Heart left ventricle (tissue), 13 donors: ENCODE measurements around the gene SETD7.

Source experiments
- POLR2A ChIP-seq, 2 donors: fragments of 450-650 bp; IDR thresholded peaks; one replicate each; pipeline ENCODE4 v1.6.1; 2017; ENCODE audit warnings: antibody characterized with exemption in 2 of 2, mild to moderate bottlenecking in 2 of 2, moderate library complexity in 2 of 2
- TF ChIP-seq, protein P1 (sequence below), 12 donors: fragments of 200-600 bp; sonication (generic) in 4 of 12; IDR thresholded peaks; one replicate each; pipeline versions ENCODE4 v1.5.0 to v1.8.0; 2018 to 2022; ENCODE audit warnings: antibody characterized with exemption in 12 of 12, mild to moderate bottlenecking in 5 of 12
- donor health status: ischemic (EF 13 %, LVEDD 7.1; RV severe dilation, severe dysfunction).
- donor health status: DM: no; HTN: yes; CAD: no.
- donor health status: DM: no; HTN: no; CAD: no.
- donor health status: ischemic (EF 25% LVEDD 6.9; RV normal size, moderate dysfunction).
- donor health status: ischemic (EF 25% LVEDD 5.7; RV mildly dilated, moderate dysfunction).
- donor health status: ischemic (EF 35%, LVEDD 5.7; RV mildly dilated, moderate dysfunction).
- donor health status: nonischemic (EF 11% LVEDD 7.7; RV severe dilation, severe dysfunction).
- donor health status: DM: yes; HTN: yes; CAD: no.
- donor health status: PGD.
- donor health status: ischemic (EF 29% LVEDD 5.4; RV normal size, mild dysfunction).
- donor health status: nonischemic (EF 23%, LVEDD 6.1; RV moderate dilation, normal function).

DNA sequence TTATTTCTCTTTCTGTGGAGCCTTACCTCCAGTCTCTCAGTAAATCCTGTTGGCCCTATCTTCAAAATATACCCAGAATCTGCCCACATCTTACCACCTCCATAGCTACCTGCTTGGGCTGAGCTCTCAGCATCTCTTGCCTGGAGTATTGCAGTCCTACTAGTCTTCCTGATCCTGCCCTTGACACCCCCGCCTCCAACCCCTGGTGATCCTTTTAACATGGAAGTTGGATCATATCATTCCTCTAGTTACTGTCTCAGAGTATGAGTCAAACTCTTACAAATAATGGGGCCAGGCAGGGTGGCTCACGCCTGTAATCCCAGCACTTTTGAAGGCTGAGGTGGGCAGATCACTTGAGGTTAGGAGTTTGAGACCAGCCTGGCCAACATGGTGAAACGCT is 43.1 kb upstream of the SETD7 start:
- TF ChIP-seq POLR2A (IDR thresholded peaks at IDR 0.05), result no peak
- TF ChIP-seq, protein P1, sequence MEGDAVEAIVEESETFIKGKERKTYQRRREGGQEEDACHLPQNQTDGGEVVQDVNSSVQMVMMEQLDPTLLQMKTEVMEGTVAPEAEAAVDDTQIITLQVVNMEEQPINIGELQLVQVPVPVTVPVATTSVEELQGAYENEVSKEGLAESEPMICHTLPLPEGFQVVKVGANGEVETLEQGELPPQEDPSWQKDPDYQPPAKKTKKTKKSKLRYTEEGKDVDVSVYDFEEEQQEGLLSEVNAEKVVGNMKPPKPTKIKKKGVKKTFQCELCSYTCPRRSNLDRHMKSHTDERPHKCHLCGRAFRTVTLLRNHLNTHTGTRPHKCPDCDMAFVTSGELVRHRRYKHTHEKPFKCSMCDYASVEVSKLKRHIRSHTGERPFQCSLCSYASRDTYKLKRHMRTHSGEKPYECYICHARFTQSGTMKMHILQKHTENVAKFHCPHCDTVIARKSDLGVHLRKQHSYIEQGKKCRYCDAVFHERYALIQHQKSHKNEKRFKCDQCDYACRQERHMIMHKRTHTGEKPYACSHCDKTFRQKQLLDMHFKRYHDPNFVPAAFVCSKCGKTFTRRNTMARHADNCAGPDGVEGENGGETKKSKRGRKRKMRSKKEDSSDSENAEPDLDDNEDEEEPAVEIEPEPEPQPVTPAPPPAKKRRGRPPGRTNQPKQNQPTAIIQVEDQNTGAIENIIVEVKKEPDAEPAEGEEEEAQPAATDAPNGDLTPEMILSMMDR (IDR thresholded peaks at IDR 0.05), result no peak
